ENCODE results near the gene CRACR2A. TPM values are rescaled to one million over a fixed set of nuclear protein-coding genes. Genes with fewer than 3 reads are reported as not detected.

Gene CRACR2A
- total and polyA plus RNA-seq, 9 of the 15 experiments (the other 6 are each of a cell fraction or from before 2014, with no cell fraction given) = 2.1 to 15.1 (median 10.4) TPM

DNA sequence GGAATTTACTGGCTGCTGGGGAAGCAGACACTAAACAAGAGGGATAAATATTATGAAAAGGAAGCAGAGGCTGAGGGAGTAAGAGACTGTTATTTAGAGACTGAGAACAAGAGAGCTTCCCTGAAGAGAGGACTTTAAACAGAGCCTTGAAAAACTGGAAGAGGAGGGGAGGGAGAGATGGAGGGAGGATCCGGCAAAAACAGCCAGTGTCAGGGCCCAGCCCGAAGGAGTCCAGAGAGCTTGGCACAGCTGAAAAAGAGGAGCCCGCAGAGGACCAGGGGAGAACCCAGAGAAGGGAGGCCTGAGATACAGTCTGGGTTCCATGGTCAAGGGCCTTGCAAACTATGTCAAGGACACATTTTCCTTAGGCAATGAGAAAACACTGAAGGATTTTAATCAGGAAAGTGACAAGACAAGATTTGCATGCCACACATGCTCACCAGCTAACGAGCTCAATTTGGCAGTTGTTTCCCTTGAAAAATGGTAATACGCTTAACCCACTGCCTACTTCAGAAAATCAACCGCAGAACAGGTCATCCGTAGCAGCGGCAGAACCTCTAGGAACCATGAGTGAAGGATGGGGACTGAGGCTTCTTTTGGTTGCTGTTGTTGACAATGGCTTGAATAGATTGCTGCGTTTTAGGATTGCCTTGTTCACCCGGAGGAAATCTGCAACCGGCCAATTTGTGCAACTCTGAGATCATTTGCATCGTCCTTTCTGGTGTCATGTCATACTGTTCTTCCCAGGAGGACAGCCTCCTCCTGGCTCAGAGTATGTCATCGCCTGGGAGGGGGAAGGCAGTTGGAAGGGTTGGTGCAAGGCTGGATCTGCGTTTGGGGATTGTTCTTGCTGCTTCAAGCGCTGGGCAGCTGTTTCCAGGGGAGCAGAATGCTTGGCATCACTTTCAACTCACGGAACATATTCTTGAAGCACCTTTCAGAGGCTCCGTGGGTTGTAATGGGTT, 153.7 kb downstream of the CRACR2A start:
- H2AFZ ChIP-seq (ENCODE audit: low read depth, low read length) = no peak overlapping the region
- H4K20me1 ChIP-seq (replicated peaks; ENCODE audit: control insufficient read depth, insufficient read depth, low read length) = no peaks in the 10 kb centered on the region
- peaks cover 0 to 5% of the 10 kb centered on the region in 2 experiments; a peak in 1 of 5 replicates for H3K27me3 ChIP-seq (ENCODE audit: control insufficient read depth in 2 of 2, insufficient read depth in 2 of 2, low read length in 2 of 2)
- no peaks in the 10 kb centered on the region for H3K9me3 ChIP-seq (replicated peaks; ENCODE audit: control insufficient read depth, insufficient read depth, low read depth, low read length)
- intact Hi-C loops (cut with micrococcal nuclease) = no loop called here
- H3K4me1 ChIP-seq (replicated peaks in 1 of 2; ENCODE audit: control insufficient read depth in 2 of 2, insufficient read depth in 2 of 2, low read length in 2 of 2) = peaks cover 12 to 14% of the 10 kb centered on the region in 2 experiments; a peak in 4 of 5 replicates
- FAIRE-seq = no peak
- ChIA-PET POLR2A (interaction anchor here (0.5 to 0.6 kb wide), 2 partner anchors 1265 to 1595 kb away, joined by 3 read pairs; partner anchors contain the start of gene DCP1B), CTCF (ENCODE audit: low intra/inter-chr PET ratio) (no interaction called here)
- no peak for ATAC-seq
- BruUV-seq (replicated peaks) = no TSS peak
- no peak overlapping the region for H3K9ac ChIP-seq (ENCODE audit: insufficient read depth in 1 of 2, low read depth in 2 of 2, low read length in 2 of 2)
- no peaks in the 10 kb centered on the region for H3K79me2 ChIP-seq (ENCODE audit: control insufficient read depth, insufficient read depth, low read length)
- no peak overlapping the region for H3K27ac ChIP-seq (ENCODE audit: extremely low read depth, low read depth, low read length)
- H3K36me3 ChIP-seq (ENCODE audit: control insufficient read depth, insufficient read depth, low read length) = no peaks in the 10 kb centered on the region
- DNase-seq (ENCODE audit: extremely low read depth in 1 of 4, low spot score in 3 of 4) = no peak
- H3K9me1 ChIP-seq (ENCODE audit: control insufficient read depth, insufficient read depth, low read length) = no peaks in the 10 kb centered on the region
- no peak overlapping the region for H3K4me3 ChIP-seq
- TF ChIP-seq SMARCE1 (IDR thresholded peaks at IDR 0.05) (no peak), HMGXB4 (CRISPR knock-in tag; IDR thresholded peaks at IDR 0.05) (no peak), U2AF2 (optimal IDR thresholded peaks at IDR 0.05; ENCODE audit: low read depth, low read length) (no peak), ZNF589 (CRISPR knock-in tag; IDR thresholded peaks at IDR 0.05; ENCODE audit: low read depth) (no peak), TEAD2 (tag; IDR thresholded peaks at IDR 0.05) (no peak)
- WGBS (ENCODE audit: insufficient coverage, low coverage, missing lambda C conversion rate) = 25% methylated on average over 15 of the region's 17 CpGs
- H3K4me2 ChIP-seq (ENCODE audit: insufficient read depth, low read length) = no peak overlapping the region
- in situ Hi-C loops (cut with MboI) = no loop called here

Data from K562 (cell line).